Chondrocyte (in vitro differentiated cells): ENCODE measurements around the gene SPIRE1. TPM values are rescaled to one million over a fixed set of nuclear protein-coding genes. Genes with fewer than 3 reads are reported as not detected.
A peak's percentile ranks its signal among the peaks of the same experiment; 100 is the strongest.
"Not testable (repeated sequence)": the region's sequence is repeated elsewhere in the genome, so short reads cannot be mapped to it uniquely, and the experiment has no call there.

Experiments used
- DNase-seq: peaks from one replicate; pipeline ENCODE4 v3.0.0; 2021; ENCODE audit warnings: mixed read lengths, low spot score
- H3K27ac Mint-ChIP-seq: one replicate; pipeline ENCODE4 v1.8.0; 2021; ENCODE audit warnings: mild to moderate bottlenecking, moderate library complexity, mixed read lengths; ENCODE audit not compliant: unreplicated experiment
- H3K27me3 Mint-ChIP-seq: 2 replicates; pipeline ENCODE4 v1.8.0; 2021; ENCODE audit warnings: low read depth, mixed read lengths
- H3K36me3 Mint-ChIP-seq: 2 replicates; pipeline ENCODE4 v1.8.0; 2021; ENCODE audit warnings: low read depth, mixed read lengths
- H3K4me1 Mint-ChIP-seq: 2 replicates; pipeline ENCODE4 v1.8.0; 2021; ENCODE audit warnings: low read depth, mild to moderate bottlenecking, mixed read lengths
- H3K4me3 Mint-ChIP-seq: one replicate; pipeline ENCODE4 v1.8.0; 2021; ENCODE audit warnings: mild to moderate bottlenecking, moderate library complexity, mixed read lengths; ENCODE audit not compliant: unreplicated experiment
- H3K9me3 Mint-ChIP-seq: 2 replicates; pipeline ENCODE4 v1.8.0; 2021; ENCODE audit warnings: low read depth, mixed read lengths
- total RNA-seq: library from RNA; stranded (reverse); gene quantifications from 3 replicates; pipeline ENCODE4 v1.2.1, GENCODE V29; 2021
- TF ChIP-seq, protein P1 (sequence below): fragments of 200-600 bp; sonication (generic); IDR thresholded peaks from 2 replicates; pipeline ENCODE4 v1.5.0; 2021; ENCODE audit warnings: antibody characterized with exemption, mild to moderate bottlenecking, moderate library complexity

Gene SPIRE1
- total RNA-seq, 1 donor from 2014 or later = 57.8 TPM

DNA sequence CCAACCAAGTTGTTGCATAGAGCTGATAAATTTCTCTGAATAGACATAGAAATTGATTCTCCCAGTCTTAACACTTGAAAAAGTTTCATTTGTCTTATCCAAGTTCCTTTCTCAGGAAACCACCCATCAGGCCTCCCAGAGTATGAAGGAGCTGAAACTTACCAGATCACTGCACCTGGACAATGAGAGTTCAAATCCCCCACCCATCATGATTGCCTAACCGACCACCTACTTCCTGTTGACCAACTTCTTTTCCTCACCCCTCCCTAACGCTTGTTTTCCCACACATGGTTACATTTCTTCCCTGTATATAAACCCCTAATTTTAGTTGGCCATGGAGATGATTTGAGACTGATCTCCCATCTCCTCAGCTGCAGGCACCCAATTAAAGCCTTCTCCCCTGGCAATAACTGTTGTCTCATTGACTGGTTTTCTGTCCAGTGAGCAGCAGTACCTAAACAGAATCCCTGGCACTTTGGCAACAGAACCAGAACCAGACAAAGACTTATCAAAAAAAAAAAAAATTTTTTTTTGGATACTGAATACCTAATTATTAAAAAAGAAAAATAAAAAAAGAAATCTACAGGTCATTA lies 103.0 kb downstream of the SPIRE1 start:
- TF ChIP-seq, protein P1, sequence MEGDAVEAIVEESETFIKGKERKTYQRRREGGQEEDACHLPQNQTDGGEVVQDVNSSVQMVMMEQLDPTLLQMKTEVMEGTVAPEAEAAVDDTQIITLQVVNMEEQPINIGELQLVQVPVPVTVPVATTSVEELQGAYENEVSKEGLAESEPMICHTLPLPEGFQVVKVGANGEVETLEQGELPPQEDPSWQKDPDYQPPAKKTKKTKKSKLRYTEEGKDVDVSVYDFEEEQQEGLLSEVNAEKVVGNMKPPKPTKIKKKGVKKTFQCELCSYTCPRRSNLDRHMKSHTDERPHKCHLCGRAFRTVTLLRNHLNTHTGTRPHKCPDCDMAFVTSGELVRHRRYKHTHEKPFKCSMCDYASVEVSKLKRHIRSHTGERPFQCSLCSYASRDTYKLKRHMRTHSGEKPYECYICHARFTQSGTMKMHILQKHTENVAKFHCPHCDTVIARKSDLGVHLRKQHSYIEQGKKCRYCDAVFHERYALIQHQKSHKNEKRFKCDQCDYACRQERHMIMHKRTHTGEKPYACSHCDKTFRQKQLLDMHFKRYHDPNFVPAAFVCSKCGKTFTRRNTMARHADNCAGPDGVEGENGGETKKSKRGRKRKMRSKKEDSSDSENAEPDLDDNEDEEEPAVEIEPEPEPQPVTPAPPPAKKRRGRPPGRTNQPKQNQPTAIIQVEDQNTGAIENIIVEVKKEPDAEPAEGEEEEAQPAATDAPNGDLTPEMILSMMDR = no peak
- DNase-seq = no peak
- H3K4me3 Mint-ChIP-seq = no peak overlapping the region
- H3K36me3 Mint-ChIP-seq = peaks cover 16% of the 10 kb centered on the region
- H3K9me3 Mint-ChIP-seq = peaks cover 16% of the 10 kb centered on the region
- H3K27me3 Mint-ChIP-seq = no peaks in the 10 kb centered on the region
- peaks cover 29% of the 10 kb centered on the region for H3K4me1 Mint-ChIP-seq
- H3K27ac Mint-ChIP-seq = no peak overlapping the region

DNA sequence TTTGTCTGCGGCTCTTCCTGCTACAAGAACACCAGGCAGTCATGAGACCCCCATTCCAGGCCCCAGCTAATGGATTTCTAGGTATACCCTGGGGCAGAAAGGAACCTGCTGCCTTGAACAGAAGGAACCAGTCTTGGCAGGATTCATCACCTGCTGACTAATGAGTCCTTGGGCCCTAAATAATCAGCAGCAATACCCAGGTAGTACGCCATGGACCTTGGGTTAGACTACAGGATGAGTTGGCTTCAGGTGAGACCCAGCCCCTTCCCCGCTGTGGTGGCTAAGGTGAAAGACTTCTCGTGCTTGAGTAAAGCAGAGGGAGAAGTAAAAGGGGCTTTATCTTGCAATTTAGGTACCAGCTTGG lies 105.0 kb downstream of the SPIRE1 start:
- no peak overlapping the region for H3K27ac Mint-ChIP-seq
- DNase-seq = no peak
- peaks cover 12% of the 10 kb centered on the region for H3K36me3 Mint-ChIP-seq
- TF ChIP-seq, protein P1 = no peak
- H3K9me3 Mint-ChIP-seq = peaks cover 12% of the 10 kb centered on the region
- no peaks in the 10 kb centered on the region for H3K27me3 Mint-ChIP-seq
- H3K4me1 Mint-ChIP-seq = peaks cover 36% of the 10 kb centered on the region
- no peak overlapping the region for H3K4me3 Mint-ChIP-seq

DNA sequence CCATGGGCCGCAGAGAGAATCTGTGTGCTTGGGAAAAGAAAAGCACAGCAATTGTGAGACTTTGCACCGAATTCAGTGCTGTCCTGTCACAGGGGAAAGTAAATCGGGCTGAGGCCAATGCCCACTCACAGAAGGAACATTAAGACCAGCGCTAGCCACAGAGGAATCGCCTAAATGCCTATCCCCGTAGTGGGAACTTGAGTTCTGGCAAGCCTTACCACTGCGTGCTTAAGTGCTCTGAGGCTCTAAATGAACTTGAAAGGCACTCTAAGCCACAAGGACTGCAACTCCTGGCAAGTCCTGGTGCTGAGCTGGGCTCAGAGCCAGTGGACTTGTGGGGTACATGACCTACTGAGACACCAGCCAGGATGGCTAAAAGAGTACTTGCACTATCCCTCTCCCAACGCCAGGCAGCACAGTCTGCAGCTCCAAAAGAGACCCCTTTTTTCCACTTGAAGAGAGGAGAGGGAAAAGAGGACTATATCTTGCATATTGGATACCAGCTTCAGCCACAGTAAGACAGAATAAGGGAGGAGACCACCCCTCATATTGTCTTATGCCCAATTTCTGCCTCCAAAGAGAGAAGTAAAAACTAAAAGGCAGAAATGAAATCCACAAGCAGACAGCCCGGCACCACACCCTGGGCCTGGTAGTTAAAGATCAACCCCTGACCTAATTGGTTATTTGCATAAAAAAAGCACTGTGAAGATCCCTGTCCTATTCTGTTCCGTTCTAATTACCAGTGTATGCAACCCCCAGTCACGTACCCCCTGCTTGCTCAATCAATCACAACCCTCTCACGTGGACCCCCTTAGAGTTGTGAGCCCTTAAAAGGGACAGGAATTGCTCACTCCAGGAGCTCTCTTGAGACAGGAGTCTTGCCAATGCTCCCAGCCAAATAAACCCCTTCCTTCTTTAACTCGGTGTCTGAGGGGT lies 105.7 kb downstream of the SPIRE1 start:
- Mint-ChIP-seq H3K27ac (peak overlapping the region; percentile 47), H3K4me1 (peaks cover 36% of the 10 kb centered on the region)
- H3K9me3 Mint-ChIP-seq, H3K36me3 Mint-ChIP-seq, H3K27me3 Mint-ChIP-seq, DNase-seq, H3K4me3 Mint-ChIP-seq: not testable (repeated sequence)

DNA sequence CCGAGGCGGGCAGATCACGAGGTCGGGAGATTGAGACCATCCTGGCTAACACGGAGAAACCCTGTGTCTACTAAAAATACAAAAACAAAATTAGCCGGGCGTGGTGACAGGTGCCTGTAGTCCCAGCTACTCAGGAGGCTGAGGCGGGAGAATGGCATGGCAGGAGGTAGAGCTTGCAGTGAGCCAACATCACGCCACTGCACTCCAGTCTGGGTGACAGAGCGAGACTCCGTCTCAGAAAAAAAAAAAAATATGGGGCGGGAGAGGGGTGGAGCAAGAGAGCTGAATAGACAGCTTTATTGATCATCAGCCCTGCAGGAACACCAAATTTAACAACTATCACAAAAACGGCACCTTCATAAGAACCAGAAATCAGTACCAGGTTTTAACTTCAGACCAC lies 106.4 kb downstream of the SPIRE1 start:
- H3K36me3 Mint-ChIP-seq, DNase-seq, H3K27ac Mint-ChIP-seq, H3K27me3 Mint-ChIP-seq, H3K4me3 Mint-ChIP-seq, H3K9me3 Mint-ChIP-seq: not testable (repeated sequence)
- H3K4me1 Mint-ChIP-seq = peaks cover 36% of the 10 kb centered on the region

DNA sequence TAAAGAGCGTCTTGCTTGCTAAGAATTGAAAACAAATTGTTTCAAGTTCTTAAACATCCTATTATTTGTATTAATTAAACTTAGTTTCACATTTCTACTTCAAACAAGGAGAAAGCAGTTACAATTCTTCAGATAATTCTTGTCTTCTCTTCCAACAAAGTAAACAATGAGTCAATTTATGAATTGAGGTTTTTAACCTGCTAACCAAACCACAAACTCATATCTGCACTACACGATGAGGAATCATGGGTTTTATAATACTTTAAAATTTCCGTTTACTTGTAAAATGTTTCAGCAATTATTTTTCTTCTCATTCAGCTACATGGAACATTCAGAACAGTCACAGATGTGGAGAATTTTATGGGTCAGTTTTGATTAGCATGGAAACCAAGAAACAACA lies 114.2 kb downstream of the SPIRE1 start:
- peak overlapping the region; percentile 14 for H3K27ac Mint-ChIP-seq
- H3K4me1 Mint-ChIP-seq = peaks cover 14% of the 10 kb centered on the region
- H3K4me3 Mint-ChIP-seq = no peak overlapping the region
- H3K9me3 Mint-ChIP-seq = peaks cover 13% of the 10 kb centered on the region
- peaks cover 15% of the 10 kb centered on the region for H3K36me3 Mint-ChIP-seq
- TF ChIP-seq, protein P1 = no peak
- H3K27me3 Mint-ChIP-seq = no peaks in the 10 kb centered on the region
- no peak for DNase-seq

DNA sequence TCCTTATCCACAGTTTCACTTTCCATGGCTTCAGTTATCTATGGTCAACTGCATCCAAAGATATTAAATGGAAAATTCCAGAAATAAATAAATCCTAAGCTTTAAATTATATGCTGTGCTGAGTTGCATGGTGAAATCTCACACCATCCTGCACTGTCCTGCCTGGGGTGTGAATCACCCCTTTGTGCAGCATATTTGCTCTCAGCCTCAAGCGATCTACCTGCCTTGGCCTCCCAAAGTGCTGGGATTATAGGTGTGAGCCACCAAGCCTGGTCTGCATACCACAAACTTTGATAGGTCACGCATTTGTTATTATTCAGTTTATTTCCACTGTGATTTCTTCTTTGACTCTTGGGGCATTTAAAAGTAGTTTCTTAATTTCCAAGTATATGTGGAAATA lies 117.2 kb downstream of the SPIRE1 start:
- Mint-ChIP-seq H3K27ac (no peak overlapping the region), H3K27me3 (no peaks in the 10 kb centered on the region), H3K4me3 (no peak overlapping the region), H3K9me3 (peaks cover 13% of the 10 kb centered on the region), H3K4me1 (peaks cover 14% of the 10 kb centered on the region), H3K36me3 (peaks cover 11% of the 10 kb centered on the region)
- DNase-seq = no peak
- TF ChIP-seq, protein P1 = no peak

DNA sequence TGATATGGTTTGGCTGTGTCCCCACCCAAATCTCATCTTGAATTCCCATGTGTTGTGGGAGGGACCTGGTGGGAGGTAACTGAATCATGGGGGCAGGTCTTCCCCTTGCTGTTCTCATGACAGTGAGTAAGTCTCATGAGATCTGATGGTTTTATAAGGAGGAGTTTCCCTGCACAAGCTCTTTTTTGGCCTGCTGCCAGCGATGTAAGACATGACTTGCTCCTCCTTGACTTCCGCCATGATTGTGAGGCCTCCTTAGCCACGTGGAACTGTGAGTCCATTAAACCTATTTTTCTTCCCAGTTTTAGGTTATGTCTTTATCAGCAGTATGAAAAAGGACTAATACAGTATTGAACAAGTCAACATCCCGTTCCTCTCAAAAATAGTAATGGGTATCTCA lies 118.7 kb downstream of the SPIRE1 start:
- Mint-ChIP-seq H3K36me3 (peaks cover 13% of the 10 kb centered on the region), H3K4me1 (peaks cover 12% of the 10 kb centered on the region), H3K9me3 (peaks cover 13% of the 10 kb centered on the region)
- H3K27me3 Mint-ChIP-seq, DNase-seq, H3K27ac Mint-ChIP-seq, H3K4me3 Mint-ChIP-seq: not testable (repeated sequence)
